Loucy (cell line): ENCODE measurements around the gene MAP4K3.

Source experiments
- H2AFZ ChIP-seq: fragments of 200-600 bp; sonication (generic); 2 replicates; pipeline ENCODE4 v1.6.0; 2016; ENCODE audit warnings: antibody characterized with exemption, mild to moderate bottlenecking, low read length, moderate library complexity
- H3F3A ChIP-seq: fragments of 200-600 bp; 2 replicates; pipeline ENCODE4 v1.6.0; 2016; ENCODE audit warnings: antibody characterized with exemption, low read depth, mild to moderate bottlenecking
- H3K27me3 ChIP-seq: fragments of 200-600 bp; sonication (generic); 2 replicates; pipeline ENCODE4 v1.6.1; 2014; ENCODE audit warnings: low read length, mild to moderate bottlenecking; ENCODE audit not compliant: insufficient read depth, poor library complexity, severe bottlenecking
- H3K36me3 ChIP-seq: fragments of 200-600 bp; sonication (generic); 2 replicates; pipeline ENCODE4 v1.6.1; 2016; ENCODE audit warnings: low read length; ENCODE audit not compliant: insufficient read depth
- H3K4me1 ChIP-seq: fragments of 200-600 bp; sonication (generic); 2 replicates; pipeline ENCODE4 v1.5.1; 2014; ENCODE audit warnings: low read length, mild to moderate bottlenecking; ENCODE audit not compliant: insufficient read depth, poor library complexity, severe bottlenecking
- H3K4me2 ChIP-seq: fragments of 200-600 bp; sonication (generic); 2 replicates; pipeline ENCODE4 v1.6.0; 2014; ENCODE audit warnings: antibody characterized with exemption, low read length, low read depth, mild to moderate bottlenecking; ENCODE audit not compliant: poor library complexity, severe bottlenecking
- H3K4me3 ChIP-seq: fragments of 200-600 bp; sonication (generic); 2 replicates; pipeline ENCODE4 v1.5.1; 2014; ENCODE audit warnings: low read length, mild to moderate bottlenecking, mixed read lengths; ENCODE audit not compliant: poor library complexity, severe bottlenecking
- H3K79me2 ChIP-seq: fragments of 200-600 bp; sonication (generic); 2 replicates; pipeline ENCODE4 v1.6.1; 2014; ENCODE audit warnings: low read length; ENCODE audit not compliant: insufficient read depth
- H3K9ac ChIP-seq: fragments of 200-600 bp; sonication (generic); 2 replicates; pipeline ENCODE4 v1.6.0; 2014; ENCODE audit warnings: mild to moderate bottlenecking, low read depth, low read length, moderate library complexity; ENCODE audit not compliant: poor library complexity, severe bottlenecking
- H3K9me2 ChIP-seq: fragments of 200-600 bp; sonication (generic); replicated peaks from 2 replicates; pipeline ENCODE4 v1.6.1; 2016; ENCODE audit warnings: low read depth, low read length, mixed read lengths
- H3K9me3 ChIP-seq: fragments of 200-600 bp; sonication (generic); 2 replicates; pipeline ENCODE4 v1.6.1; 2014; ENCODE audit warnings: mild to moderate bottlenecking, antibody characterized with exemption, low read length, low read depth; ENCODE audit not compliant: insufficient read depth
- H4K20me1 ChIP-seq: fragments of 200-600 bp; sonication (generic); 2 replicates; pipeline ENCODE4 v1.6.0; 2014; ENCODE audit warnings: antibody characterized with exemption, low read length, mild to moderate bottlenecking; ENCODE audit not compliant: insufficient read depth, poor library complexity, severe bottlenecking
- EZH2phosphoT487 ChIP-seq: fragments of 200-600 bp; IDR thresholded peaks from 2 replicates; pipeline ENCODE4 v1.6.1; 2018; ENCODE audit warnings: antibody characterized with exemption, mild to moderate bottlenecking, moderate library complexity, borderline replicate concordance
- TF ChIP-seq, protein P1 (sequence below): fragments of 200-600 bp; sonication (generic); conservative IDR thresholded peaks from 2 replicates; pipeline ENCODE4 v1.5.1; 2014; ENCODE audit warnings: mild to moderate bottlenecking, antibody characterized with exemption, low read length

MAP4K3 gene

GRCh38 chr2:39356922-39357639, 80.0 kb downstream of the MAP4K3 start:
- H3K9me3 ChIP-seq, result peaks cover 26% of the 10 kb centered on the region; the same call in 1 of the 2 replicates
- H4K20me1 ChIP-seq, result no peaks in the 10 kb centered on the region
- TF ChIP-seq, protein P1, sequence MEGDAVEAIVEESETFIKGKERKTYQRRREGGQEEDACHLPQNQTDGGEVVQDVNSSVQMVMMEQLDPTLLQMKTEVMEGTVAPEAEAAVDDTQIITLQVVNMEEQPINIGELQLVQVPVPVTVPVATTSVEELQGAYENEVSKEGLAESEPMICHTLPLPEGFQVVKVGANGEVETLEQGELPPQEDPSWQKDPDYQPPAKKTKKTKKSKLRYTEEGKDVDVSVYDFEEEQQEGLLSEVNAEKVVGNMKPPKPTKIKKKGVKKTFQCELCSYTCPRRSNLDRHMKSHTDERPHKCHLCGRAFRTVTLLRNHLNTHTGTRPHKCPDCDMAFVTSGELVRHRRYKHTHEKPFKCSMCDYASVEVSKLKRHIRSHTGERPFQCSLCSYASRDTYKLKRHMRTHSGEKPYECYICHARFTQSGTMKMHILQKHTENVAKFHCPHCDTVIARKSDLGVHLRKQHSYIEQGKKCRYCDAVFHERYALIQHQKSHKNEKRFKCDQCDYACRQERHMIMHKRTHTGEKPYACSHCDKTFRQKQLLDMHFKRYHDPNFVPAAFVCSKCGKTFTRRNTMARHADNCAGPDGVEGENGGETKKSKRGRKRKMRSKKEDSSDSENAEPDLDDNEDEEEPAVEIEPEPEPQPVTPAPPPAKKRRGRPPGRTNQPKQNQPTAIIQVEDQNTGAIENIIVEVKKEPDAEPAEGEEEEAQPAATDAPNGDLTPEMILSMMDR, result no peak
- TF ChIP-seq EZH2phosphoT487, result no peak

GRCh38 chr2:39350658-39351057, 86.4 kb downstream of the MAP4K3 start:
- Histone ChIP-seq H3K9me2 (no peaks in the 10 kb centered on the region), H3K4me2 (no peak overlapping the region), H3K27me3 (no peaks in the 10 kb centered on the region), H3K9me3 (no peaks in the 10 kb centered on the region), H3K79me2 (no peaks in the 10 kb centered on the region), H3F3A (no peaks in the 10 kb centered on the region), H3K4me3 (no peak overlapping the region), H4K20me1 (no peaks in the 10 kb centered on the region), H2AFZ (no peak overlapping the region), H3K9ac (no peak overlapping the region), H3K4me1 (no peaks in the 10 kb centered on the region), H3K36me3 (peaks cover 6% of the 10 kb centered on the region; the same call in 1 of the 2 replicates)
- TF ChIP-seq, protein P1, result no peak
- TF ChIP-seq EZH2phosphoT487, result no peak

More at GRCh38 chr2:39356922-39357639, 80.0 kb downstream of the MAP4K3 start:
- H3K9ac ChIP-seq, result no peak overlapping the region
- H3F3A ChIP-seq, result peaks cover 3% of the 10 kb centered on the region; the same call in 1 of the 2 replicates
- no peak overlapping the region for H3K4me3 ChIP-seq
- peaks cover 15% of the 10 kb centered on the region; the same call in 1 of the 2 replicates for H3K36me3 ChIP-seq
- no peak overlapping the region for H2AFZ ChIP-seq
- H3K27me3 ChIP-seq, result no peaks in the 10 kb centered on the region
- no peak overlapping the region for H3K4me2 ChIP-seq
- H3K79me2 ChIP-seq, result no peaks in the 10 kb centered on the region
- no peaks in the 10 kb centered on the region for H3K4me1 ChIP-seq
- H3K9me2 ChIP-seq, result no peaks in the 10 kb centered on the region

DNA sequence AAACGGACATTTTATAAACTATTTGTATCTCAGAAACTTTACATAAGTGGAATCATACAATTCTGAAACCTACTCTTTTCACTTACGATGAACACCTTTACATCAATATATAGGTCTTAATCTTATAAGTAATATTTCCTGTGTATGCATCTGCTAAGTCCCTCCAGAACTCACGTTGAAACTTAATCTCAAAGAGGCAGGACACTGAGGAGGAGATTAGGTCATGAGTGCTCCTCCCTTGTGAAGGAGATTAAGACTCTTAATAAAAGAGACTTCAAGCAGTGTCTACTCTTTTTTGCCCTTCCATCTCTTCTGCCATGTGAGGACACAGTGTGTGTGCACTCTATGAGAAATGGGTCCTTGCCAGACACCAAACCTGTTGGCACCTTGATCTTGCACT, 98.6 kb downstream of the MAP4K3 start:
- Histone ChIP-seq H3K9me3 (no peaks in the 10 kb centered on the region), H3K4me1 (no peaks in the 10 kb centered on the region), H3K36me3 (no peaks in the 10 kb centered on the region; the same call in 1 of the 2 replicates), H3K79me2 (no peaks in the 10 kb centered on the region), H3K9ac (no peak overlapping the region), H3K4me2 (no peak overlapping the region), H2AFZ (no peak overlapping the region), H3K27me3 (no peaks in the 10 kb centered on the region), H4K20me1 (no peaks in the 10 kb centered on the region), H3F3A (no peaks in the 10 kb centered on the region), H3K4me3 (no peak overlapping the region), H3K9me2 (no peaks in the 10 kb centered on the region)
- no peak for TF ChIP-seq EZH2phosphoT487
- TF ChIP-seq, protein P1, result no peak
